ENCODE measurements around the gene CLRN3.

The CLRN3 gene

DNA sequence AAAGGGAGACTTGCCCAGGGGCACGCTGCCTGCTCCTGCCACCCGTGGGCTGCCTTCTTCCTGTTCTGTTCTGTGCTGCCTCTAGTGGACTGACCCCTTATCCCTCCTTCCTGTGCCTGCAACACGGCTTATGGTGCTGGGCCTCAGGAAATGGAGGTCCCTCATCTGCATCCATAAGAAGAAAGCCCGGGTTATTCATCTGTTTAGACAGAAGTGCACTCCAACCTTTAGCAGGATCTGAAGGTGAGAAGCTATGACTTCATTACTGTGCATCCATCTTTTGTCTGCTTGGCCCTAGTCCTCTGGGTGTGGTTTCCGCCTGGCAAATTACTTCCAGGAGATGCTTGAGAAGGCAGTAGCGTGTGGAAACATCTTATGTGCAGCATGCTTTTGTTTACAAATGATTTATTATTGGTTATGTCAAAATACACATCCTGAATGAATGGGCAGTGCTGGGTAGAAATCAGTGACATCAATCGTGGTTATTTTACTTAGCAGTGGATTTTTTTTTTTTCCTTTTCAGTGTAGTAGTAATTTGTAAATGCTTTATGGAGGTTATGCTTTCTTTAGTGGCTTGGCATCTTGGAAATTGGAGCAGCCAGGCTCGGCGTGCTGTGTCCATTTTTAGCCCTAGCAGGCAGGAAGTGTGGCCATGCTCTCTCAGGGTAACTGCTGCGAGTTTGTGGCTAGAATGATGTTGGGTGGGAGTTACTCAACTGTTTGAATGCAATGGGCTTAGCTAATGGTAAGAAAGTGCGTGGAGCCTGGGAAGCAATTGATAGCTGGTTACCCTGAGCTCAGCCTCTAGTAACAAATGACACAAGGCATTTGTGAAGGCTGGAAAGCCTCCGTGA is 26.9 kb upstream of the CLRN3 start:
- Histone ChIP-seq H3K4me3 (ENCODE audit: low read length in 2 of 2) (no peak overlapping the region), H3K9ac (ENCODE audit: low read depth in 1 of 2, low read length in 2 of 2) (no peak overlapping the region), H3K27me3 (ENCODE audit: control insufficient read depth in 2 of 2, insufficient read depth in 2 of 2, low read length in 2 of 2) (no peaks in the 10 kb centered on the region), H3K4me1 (ENCODE audit: control insufficient read depth in 2 of 2, insufficient read depth in 2 of 2, low read length in 2 of 2) (peaks cover 2 to 4% of the 10 kb centered on the region in 2 donors), H3K9me3 (ENCODE audit: control insufficient read depth in 2 of 2, low read length in 2 of 2) (no peaks in the 10 kb centered on the region), H3K36me3 (ENCODE audit: control insufficient read depth in 2 of 2, insufficient read depth in 2 of 2, low read length in 2 of 2) (peaks cover 0 to 2% of the 10 kb centered on the region in 2 donors), H3K27ac (ENCODE audit: low read depth in 2 of 2, low read length in 2 of 2) (peak overlapping the region; percentile 26 to 28)

DNA sequence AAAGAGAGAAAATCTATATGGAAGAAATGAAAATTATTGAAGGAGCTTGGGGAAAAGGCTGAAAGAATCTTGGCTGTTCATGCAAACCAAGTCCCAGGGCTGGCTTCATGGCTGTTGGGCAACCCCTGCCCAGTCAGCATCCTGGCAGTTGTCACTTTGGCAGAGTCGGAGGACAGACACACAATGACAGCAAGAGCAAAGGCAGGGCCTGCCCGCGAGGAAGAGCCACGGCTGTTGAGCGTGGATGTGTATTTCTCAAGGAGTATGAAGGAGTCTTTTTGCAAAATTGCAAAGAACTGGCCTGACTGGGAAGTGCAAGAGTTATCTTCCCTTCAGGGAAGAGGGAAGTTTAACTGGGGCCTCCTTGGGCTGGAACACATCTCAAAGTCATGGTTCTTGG is 25.8 kb upstream of the CLRN3 start:
- Histone ChIP-seq H3K4me3 (ENCODE audit: low read length in 2 of 2) (no peak overlapping the region), H3K9ac (ENCODE audit: low read depth in 1 of 2, low read length in 2 of 2) (no peak overlapping the region), H3K4me1 (ENCODE audit: control insufficient read depth in 2 of 2, insufficient read depth in 2 of 2, low read length in 2 of 2) (peaks cover 2 to 4% of the 10 kb centered on the region in 2 donors), H3K27me3 (ENCODE audit: control insufficient read depth in 2 of 2, insufficient read depth in 2 of 2, low read length in 2 of 2) (no peaks in the 10 kb centered on the region), H3K27ac (ENCODE audit: low read depth in 2 of 2, low read length in 2 of 2) (no peak overlapping the region), H3K36me3 (ENCODE audit: control insufficient read depth in 2 of 2, insufficient read depth in 2 of 2, low read length in 2 of 2) (peaks cover 0 to 2% of the 10 kb centered on the region in 2 donors), H3K9me3 (ENCODE audit: control insufficient read depth in 2 of 2, low read length in 2 of 2) (no peaks in the 10 kb centered on the region)

DNA sequence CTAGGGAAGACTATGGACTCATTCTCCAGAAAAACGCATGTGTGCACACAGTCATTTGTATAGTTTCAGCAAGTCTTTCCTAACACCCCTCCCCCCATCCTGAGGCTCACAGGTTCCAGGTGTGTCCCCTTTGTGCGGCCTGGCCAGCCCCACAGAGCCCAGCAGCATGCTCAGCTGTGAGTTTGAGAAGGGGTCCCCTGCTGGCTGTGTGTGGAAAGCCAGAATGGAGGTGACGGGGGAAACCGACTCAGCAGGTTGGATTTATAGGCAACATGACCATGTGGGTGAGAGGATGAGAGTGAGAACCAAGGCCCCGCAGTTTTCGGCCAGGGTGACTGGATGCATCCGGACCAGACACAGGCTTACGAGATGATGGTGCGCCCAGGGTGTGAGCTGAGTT is 24.1 kb upstream of the CLRN3 start:
- Histone ChIP-seq H3K9ac (ENCODE audit: low read depth in 1 of 2, low read length in 2 of 2) (no peak overlapping the region), H3K4me3 (ENCODE audit: low read length in 2 of 2) (no peak overlapping the region), H3K36me3 (ENCODE audit: control insufficient read depth in 2 of 2, insufficient read depth in 2 of 2, low read length in 2 of 2) (peaks cover 0 to 2% of the 10 kb centered on the region in 2 donors), H3K9me3 (ENCODE audit: control insufficient read depth in 2 of 2, low read length in 2 of 2) (no peaks in the 10 kb centered on the region), H3K27ac (ENCODE audit: low read depth in 2 of 2, low read length in 2 of 2) (no peak overlapping the region), H3K4me1 (ENCODE audit: control insufficient read depth in 2 of 2, insufficient read depth in 2 of 2, low read length in 2 of 2) (peaks cover 2 to 4% of the 10 kb centered on the region in 2 donors), H3K27me3 (ENCODE audit: control insufficient read depth in 2 of 2, insufficient read depth in 2 of 2, low read length in 2 of 2) (no peaks in the 10 kb centered on the region)

DNA sequence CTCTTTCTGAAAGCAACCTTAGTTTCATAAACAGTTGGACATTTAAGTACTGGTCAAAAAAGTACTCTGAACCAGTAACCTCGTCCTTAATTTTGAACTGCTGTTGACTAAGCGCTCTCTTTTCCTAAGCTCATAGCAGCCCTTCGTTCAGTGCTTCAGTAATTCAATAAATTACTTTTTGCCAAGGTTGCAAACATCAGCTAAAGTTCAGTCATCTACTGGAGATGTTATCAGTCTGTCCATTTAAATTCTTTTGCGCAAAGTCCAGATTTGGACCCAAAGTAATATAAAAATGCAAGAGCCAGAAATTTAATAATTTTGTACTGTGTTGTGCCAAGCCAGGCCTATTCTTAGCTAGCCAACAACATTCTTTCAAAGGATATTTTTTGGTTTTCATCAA is 22.6 kb upstream of the CLRN3 start:
- H3K4me1 ChIP-seq (ENCODE audit: control insufficient read depth in 2 of 2, insufficient read depth in 2 of 2, low read length in 2 of 2): peaks cover under 1 to 6% of the 10 kb centered on the region in 2 donors
- no peak overlapping the region for H3K27ac ChIP-seq (ENCODE audit: low read depth in 2 of 2, low read length in 2 of 2)

DNA sequence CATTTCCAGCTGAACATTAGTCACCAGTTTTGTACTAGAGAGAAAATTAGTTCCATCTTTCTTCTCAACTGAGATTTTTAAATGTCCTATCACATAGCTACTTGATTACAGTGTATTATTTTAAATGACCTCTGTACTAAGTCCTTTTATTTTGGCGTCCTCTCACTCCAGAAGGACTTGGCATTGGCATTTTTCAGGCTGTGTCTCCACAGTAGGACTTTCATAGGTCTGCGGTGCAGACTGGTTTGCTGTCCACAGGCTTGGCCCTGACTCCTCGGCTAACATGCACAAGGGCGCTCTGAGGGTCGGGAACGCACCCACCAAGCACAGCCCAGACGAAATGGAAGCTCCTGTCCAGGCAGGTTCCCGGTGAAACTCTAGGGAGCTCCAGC is 20.6 kb upstream of the CLRN3 start:
- H3K27ac ChIP-seq (ENCODE audit: low read depth in 2 of 2, low read length in 2 of 2): no peak overlapping the region
- no peak overlapping the region for H3K9ac ChIP-seq (ENCODE audit: low read depth in 1 of 2, low read length in 2 of 2)
- peaks cover 0 to 3% of the 10 kb centered on the region in 2 donors for H3K27me3 ChIP-seq (ENCODE audit: control insufficient read depth in 2 of 2, insufficient read depth in 2 of 2, low read length in 2 of 2)
- H3K36me3 ChIP-seq (ENCODE audit: control insufficient read depth in 2 of 2, insufficient read depth in 2 of 2, low read length in 2 of 2): peaks cover 0 to 2% of the 10 kb centered on the region in 2 donors
- no peaks in the 10 kb centered on the region for H3K9me3 ChIP-seq (ENCODE audit: control insufficient read depth in 2 of 2, low read length in 2 of 2)
- H3K4me3 ChIP-seq (ENCODE audit: low read length in 2 of 2): no peak overlapping the region
- peaks cover 7 to 9% of the 10 kb centered on the region in 2 donors for H3K4me1 ChIP-seq (ENCODE audit: control insufficient read depth in 2 of 2, insufficient read depth in 2 of 2, low read length in 2 of 2)

More for the DNA sequence above, 22.6 kb upstream of the CLRN3 start:
- H3K27me3 ChIP-seq (ENCODE audit: control insufficient read depth in 2 of 2, insufficient read depth in 2 of 2, low read length in 2 of 2): no peaks in the 10 kb centered on the region
- H3K4me3 ChIP-seq (ENCODE audit: low read length in 2 of 2): no peak overlapping the region
- H3K36me3 ChIP-seq (ENCODE audit: control insufficient read depth in 2 of 2, insufficient read depth in 2 of 2, low read length in 2 of 2): peaks cover 0 to 2% of the 10 kb centered on the region in 2 donors
- H3K9ac ChIP-seq (ENCODE audit: low read depth in 1 of 2, low read length in 2 of 2): no peak overlapping the region
- H3K9me3 ChIP-seq (ENCODE audit: control insufficient read depth in 2 of 2, low read length in 2 of 2): no peaks in the 10 kb centered on the region

DNA sequence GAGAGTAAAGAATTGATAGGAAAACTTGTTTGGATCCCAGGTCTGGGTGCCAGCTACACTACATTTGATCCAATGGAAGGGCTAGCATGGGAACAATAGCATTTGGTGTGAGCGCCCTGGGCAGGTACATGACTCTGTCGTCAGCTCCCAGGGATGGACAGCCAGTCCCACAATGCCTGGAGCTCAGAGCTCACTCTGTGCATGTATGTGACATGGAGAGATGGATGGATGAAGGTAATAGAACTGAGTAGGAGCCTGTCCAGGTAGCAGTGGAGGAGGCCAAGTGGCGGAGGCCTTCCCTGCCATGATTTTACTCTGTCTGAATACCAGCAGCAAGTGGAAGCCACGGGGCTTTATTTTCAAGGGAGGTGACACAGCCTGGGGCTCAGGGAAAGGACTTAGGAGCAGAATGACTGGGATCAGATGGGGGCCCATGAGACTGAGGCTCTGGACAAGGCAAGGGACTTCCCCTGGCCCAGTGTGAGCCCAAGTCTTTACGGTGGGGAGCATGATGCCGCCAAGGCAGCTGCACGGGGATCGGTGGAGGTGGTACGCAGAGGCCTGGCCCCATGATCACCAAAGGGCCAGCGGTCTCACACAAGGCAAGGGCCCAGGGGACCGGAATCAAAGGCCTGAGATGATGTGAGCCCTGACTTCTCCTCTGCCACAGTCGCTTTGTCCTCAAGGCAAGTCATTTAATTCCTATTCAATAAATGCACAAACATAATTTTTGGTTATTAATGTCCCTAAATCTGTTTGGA is 20.0 kb upstream of the CLRN3 start:
- no peak overlapping the region for H3K9ac ChIP-seq (ENCODE audit: low read depth in 1 of 2, low read length in 2 of 2)
- no peak overlapping the region for H3K27ac ChIP-seq (ENCODE audit: low read depth in 2 of 2, low read length in 2 of 2)
- H3K36me3 ChIP-seq (ENCODE audit: control insufficient read depth in 2 of 2, insufficient read depth in 2 of 2, low read length in 2 of 2): peaks cover 0 to 2% of the 10 kb centered on the region in 2 donors
- no peak overlapping the region for H3K4me3 ChIP-seq (ENCODE audit: low read length in 2 of 2)
- H3K27me3 ChIP-seq (ENCODE audit: control insufficient read depth in 2 of 2, insufficient read depth in 2 of 2, low read length in 2 of 2): peaks cover 0 to 3% of the 10 kb centered on the region in 2 donors
- H3K4me1 ChIP-seq (ENCODE audit: control insufficient read depth in 2 of 2, insufficient read depth in 2 of 2, low read length in 2 of 2): peaks cover 10 to 15% of the 10 kb centered on the region in 2 donors
- H3K9me3 ChIP-seq (ENCODE audit: control insufficient read depth in 2 of 2, low read length in 2 of 2): no peaks in the 10 kb centered on the region

DNA sequence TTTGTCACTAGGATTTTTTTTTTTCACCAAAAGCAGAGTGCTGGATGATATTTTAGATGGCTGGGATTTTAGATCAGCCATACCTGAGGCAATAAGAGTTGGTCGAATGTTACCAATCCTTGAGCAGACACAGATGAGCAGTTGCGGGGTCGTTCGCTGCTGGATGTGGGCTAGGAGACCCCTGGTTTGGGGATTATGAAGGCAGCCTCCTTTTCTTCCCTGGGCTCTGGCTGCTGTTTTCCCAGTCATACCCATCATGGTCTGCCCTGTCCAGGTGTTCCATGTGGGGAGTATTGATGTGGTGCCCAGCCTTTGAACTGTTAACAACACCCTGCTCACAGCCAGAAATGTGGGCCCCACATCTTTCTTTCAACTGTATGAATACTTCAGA is 19.1 kb upstream of the CLRN3 start:
- no peak overlapping the region for H3K9ac ChIP-seq (ENCODE audit: low read depth in 1 of 2, low read length in 2 of 2)
- no peak overlapping the region for H3K27ac ChIP-seq (ENCODE audit: low read depth in 2 of 2, low read length in 2 of 2)
- peaks cover 0 to 3% of the 10 kb centered on the region in 2 donors for H3K27me3 ChIP-seq (ENCODE audit: control insufficient read depth in 2 of 2, insufficient read depth in 2 of 2, low read length in 2 of 2)
- H3K4me1 ChIP-seq (ENCODE audit: control insufficient read depth in 2 of 2, insufficient read depth in 2 of 2, low read length in 2 of 2): peaks cover 10 to 16% of the 10 kb centered on the region in 2 donors
- no peak overlapping the region for H3K4me3 ChIP-seq (ENCODE audit: low read length in 2 of 2)
- no peaks in the 10 kb centered on the region for H3K36me3 ChIP-seq (ENCODE audit: control insufficient read depth in 2 of 2, insufficient read depth in 2 of 2, low read length in 2 of 2)
- H3K9me3 ChIP-seq (ENCODE audit: control insufficient read depth in 2 of 2, low read length in 2 of 2): no peaks in the 10 kb centered on the region

DNA sequence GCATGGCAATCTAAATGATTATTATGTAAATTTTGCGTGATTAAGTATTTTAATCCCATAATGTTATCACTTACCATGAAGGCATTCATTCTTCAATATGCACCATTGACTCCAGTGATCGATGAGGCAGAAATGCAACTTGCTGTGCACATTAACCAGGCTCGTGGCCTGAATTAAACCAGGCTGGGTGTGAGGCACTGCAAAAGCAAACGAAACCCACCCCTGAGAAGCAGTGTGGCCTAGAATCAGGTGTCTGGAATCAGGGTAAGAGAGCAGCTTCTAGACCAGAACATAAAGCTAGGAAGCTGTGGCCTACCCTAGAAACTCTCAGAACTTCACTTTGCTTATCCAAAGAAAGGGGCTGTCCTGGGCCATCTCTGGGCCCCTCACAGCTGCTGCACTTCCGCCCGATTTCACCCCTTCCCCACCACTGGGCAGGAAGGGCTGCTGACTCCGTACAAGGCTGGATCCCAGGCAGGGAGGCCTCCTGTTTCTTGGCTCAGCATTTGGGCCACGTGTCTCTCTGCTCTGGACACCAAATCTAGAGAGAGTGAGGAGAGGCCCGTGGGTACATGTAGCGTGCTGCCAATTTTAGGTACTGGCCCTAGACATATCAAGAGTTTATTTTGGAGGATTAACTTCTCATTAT is 18.6 kb upstream of the CLRN3 start:
- H3K27ac ChIP-seq (ENCODE audit: low read depth in 2 of 2, low read length in 2 of 2): no peak overlapping the region
- no peaks in the 10 kb centered on the region for H3K36me3 ChIP-seq (ENCODE audit: control insufficient read depth in 2 of 2, insufficient read depth in 2 of 2, low read length in 2 of 2)
- no peaks in the 10 kb centered on the region for H3K9me3 ChIP-seq (ENCODE audit: control insufficient read depth in 2 of 2, low read length in 2 of 2)
- H3K9ac ChIP-seq (ENCODE audit: low read depth in 1 of 2, low read length in 2 of 2): no peak overlapping the region
- peaks cover 0 to 3% of the 10 kb centered on the region in 2 donors for H3K27me3 ChIP-seq (ENCODE audit: control insufficient read depth in 2 of 2, insufficient read depth in 2 of 2, low read length in 2 of 2)
- H3K4me1 ChIP-seq (ENCODE audit: control insufficient read depth in 2 of 2, insufficient read depth in 2 of 2, low read length in 2 of 2): peaks cover 12 to 21% of the 10 kb centered on the region in 2 donors
- no peak overlapping the region for H3K4me3 ChIP-seq (ENCODE audit: low read length in 2 of 2)

DNA sequence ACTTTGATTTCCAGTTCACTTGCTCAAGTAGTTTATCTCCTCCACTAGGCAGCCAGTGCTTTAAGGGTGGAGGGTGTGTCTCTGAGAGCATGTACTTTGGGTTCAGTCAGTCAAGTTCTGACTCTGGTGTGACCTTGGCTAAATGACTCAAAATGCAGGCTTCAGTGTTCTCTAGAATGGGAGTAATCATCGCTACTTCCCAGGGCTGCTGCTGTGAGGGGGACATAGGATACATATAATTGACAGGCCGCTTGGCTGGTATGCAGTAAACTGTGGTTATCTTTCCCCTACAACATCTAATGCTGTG is 17.7 kb upstream of the CLRN3 start:
- H3K27me3 ChIP-seq (ENCODE audit: control insufficient read depth in 2 of 2, insufficient read depth in 2 of 2, low read length in 2 of 2): peaks cover 0 to 3% of the 10 kb centered on the region in 2 donors
- peaks cover 19 to 30% of the 10 kb centered on the region in 2 donors for H3K4me1 ChIP-seq (ENCODE audit: control insufficient read depth in 2 of 2, insufficient read depth in 2 of 2, low read length in 2 of 2)
- no peak overlapping the region for H3K27ac ChIP-seq (ENCODE audit: low read depth in 2 of 2, low read length in 2 of 2)
- no peak overlapping the region for H3K9ac ChIP-seq (ENCODE audit: low read depth in 1 of 2, low read length in 2 of 2)
- H3K9me3 ChIP-seq (ENCODE audit: control insufficient read depth in 2 of 2, low read length in 2 of 2): no peaks in the 10 kb centered on the region
- H3K4me3 ChIP-seq (ENCODE audit: low read length in 2 of 2): no peak overlapping the region
- H3K36me3 ChIP-seq (ENCODE audit: control insufficient read depth in 2 of 2, insufficient read depth in 2 of 2, low read length in 2 of 2): no peaks in the 10 kb centered on the region

Measured in mucosa of rectum (tissue), 2 donors.